CD4-positive, alpha-beta T cell treated with Interleukin-6 at 100 ng/mL for 8 hours (primary cell): ENCODE data around the gene GPC5.

ENCODE experiments used
- DNase-seq: peaks from one replicate; pipeline ENCODE4 v3.0.0-alpha.2; 2020; ENCODE audit warnings: mixed read lengths, low spot score

GPC5 gene

GRCh38 chr13:91978571-91978970 lies 580.1 kb downstream of the GPC5 start:
- DNase-seq: no peak

DNA sequence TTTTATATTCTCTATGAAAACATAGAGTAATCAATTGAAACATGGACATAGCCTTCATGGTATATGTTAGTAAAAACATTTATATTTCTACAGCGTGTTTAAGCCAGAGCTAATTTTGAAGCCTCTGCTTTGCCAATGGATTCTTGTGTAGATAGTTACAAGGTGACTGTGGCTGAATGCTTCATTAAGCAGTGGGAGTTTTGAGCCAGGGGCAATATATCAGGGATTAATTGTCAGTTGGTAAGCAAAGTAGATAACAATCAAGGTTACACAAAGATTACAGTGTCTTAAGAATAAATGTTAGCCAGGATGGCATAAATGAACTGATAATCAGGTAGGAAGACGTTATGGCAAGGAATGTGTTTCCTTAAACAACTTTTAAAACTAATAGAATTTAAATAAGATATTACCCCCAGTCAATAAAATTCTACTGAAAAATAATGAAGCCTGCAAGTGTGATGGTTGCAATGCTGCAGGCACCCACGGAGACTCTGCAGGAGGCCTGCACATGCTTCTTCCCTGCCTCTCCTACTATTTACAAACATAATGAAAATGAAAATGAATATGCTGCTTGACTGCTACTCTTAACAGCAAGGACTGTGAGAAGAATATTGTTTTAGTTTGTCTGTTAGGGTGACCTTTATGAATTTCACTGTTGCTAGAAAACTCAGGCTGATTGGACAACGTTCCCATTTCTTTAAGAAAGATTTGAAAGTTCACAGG lies 588.5 kb downstream of the GPC5 start:
- no peak for DNase-seq

DNA sequence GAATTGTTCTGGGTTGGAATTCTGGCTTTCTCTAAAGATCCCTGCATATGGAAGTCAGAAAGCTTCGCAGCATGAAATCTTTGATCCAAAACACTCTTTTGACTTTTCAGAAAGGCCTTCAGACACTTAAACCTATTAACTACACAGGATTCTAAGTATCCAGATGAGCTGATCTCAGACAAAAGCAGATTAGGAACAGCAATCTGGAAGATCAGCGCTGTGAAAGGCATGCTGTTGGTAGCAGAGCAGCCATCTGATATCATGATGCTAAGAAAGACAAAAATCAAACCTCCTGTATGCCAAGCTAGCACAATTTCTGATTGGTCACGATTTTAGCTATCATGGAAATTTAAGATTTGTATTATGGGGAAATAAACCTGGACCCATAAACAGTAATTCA lies 589.9 kb downstream of the GPC5 start:
- DNase-seq: no peak

DNA sequence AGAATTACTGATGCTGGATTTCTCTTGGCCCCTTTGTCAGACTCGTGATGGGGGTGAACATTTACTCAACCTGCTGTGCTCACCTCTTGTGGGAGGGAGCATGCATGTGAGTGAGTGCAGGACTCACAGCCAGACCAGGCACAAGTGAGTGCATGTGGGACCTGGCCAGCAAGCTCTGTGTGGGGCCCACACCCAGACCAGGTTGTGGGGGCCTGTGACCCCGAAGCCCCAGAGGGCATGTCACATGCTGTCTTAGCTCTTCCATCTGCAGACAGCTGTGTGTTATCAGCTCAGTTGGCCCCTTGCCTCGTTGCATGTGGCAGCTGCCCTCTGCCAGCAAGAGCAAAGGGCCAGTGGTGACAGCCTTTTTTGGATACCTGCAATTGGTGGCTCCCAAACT lies 614.4 kb downstream of the GPC5 start:
- DNase-seq: no peak

DNA sequence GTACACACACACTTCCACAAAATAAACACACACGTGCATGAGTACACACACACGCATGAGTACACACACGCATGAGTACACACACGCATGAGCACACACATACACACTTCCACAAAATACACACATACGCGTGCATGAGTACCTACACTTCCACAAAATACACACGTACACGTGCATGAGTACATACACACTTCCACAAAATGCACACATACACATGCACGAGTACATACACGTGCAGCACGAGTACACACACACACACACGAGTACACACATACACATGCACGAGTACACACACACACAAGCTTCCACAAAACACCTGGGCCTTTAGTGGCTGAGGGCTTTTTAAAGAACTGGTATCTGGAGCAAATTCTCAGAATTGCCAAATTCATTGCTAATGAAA lies 619.3 kb downstream of the GPC5 start:
- no peak for DNase-seq

- DNase-seq: no peak
Measured at GRCh38 chr13:92028695-92029094, 630.3 kb downstream of the GPC5 start.

DNA sequence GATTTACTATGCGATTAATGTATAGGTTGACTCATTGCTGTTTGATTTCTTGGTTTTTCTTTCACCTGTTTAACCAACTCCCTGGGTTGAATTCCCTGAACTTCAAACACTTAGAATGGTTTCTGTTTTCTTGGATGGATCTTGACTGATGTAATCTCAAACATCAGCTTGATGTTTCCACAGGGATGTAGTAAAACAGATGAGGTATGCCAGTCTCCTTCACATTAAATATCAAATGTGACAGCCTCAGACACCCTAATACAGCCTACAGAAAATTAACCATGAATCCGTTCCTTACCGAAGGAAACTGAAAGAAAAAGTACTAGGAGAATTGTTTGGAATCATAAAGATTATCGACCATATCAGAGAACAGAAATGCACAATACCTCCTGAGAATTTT lies 631.2 kb downstream of the GPC5 start:
- DNase-seq: no peak

GRCh38 chr13:92038905-92039304 lies 640.5 kb downstream of the GPC5 start:
- no peak for DNase-seq

GRCh38 chr13:92042522-92042921 lies 644.1 kb downstream of the GPC5 start:
- DNase-seq: no peak

DNA sequence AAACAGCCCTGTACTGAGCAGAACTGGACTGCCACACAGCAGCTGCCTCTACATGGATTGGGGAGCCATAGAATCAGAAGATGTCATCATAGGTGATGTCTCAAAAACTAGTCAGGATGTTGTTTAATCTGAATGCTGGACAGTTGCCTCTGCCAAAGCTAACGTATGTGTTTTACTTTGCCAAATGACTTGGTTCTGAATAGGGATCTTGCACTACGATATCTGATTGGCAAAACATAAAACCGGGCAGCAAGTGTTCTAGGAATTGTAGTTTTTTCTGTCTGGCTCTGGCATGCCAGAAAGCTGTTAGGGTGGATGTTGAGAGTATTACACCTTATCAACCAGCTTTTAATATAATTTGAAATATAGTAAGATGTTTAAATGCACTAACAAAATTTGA lies 645.9 kb downstream of the GPC5 start:
- DNase-seq: no peak

DNA sequence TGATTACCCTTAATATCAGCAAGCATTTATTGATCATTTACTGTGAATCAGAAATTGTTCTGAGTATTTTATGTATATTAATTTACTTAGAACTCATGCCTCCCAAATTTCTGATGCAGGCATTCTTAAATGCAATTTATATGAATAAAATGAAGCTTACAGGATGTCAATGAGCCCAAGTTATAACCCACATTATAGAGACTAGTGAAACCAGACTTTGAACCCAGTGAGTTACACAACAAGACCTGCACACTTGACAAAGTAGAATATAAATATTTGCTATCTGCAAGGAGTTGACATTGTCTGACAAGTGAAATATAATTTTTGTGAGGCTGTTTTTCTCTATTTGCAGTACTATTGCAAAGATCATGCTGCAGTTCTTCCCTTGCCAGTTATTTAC lies 656.0 kb downstream of the GPC5 start:
- no peak for DNase-seq

DNA sequence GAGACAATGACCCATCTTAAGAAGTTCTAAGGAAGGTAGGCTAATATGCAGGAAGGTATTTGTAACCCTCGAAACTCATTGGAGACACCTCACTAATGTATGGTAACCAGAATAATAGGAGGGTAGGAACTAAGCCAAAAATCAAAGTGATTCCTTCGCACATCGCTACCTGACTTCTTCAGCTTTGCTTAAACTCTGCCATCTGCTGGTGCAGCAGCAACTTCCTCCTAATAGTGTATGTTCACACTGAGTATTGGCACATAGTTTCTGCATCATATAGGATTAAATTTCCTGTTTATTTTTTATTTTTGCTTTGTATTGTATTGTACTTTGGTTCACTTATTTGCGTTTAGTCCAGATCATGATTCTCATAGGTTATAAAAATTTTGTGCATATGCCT lies 676.2 kb downstream of the GPC5 start:
- DNase-seq: no peak

DNA sequence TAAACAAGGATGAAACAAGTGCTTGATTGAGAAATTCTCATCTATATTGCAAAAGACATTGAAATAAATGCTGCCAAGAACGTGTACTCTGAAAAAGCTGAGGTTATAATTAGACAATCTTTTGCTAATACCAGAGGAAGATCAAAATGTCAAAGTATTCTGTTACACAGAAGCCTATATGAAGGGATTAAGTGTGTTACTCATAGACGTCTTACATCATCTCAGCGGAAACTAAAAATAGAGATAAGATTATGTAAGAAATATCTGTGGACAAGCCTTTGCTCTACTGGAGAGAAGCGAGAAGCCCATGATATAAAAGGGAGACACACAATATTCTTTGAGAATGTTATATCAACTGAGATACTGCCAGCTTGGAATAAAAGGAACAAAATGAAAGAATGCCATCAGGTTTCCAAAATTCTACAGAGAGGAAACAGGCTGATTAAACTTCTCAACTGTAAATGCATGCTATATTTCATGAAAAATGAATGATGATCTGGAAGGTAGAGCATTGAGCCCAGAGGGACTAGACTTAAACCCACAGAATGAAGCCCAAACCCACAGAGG lies 699.0 kb downstream of the GPC5 start:
- DNase-seq: no peak

- no peak for DNase-seq
Measured at GRCh38 chr13:92101801-92102200, 703.4 kb downstream of the GPC5 start.

DNA sequence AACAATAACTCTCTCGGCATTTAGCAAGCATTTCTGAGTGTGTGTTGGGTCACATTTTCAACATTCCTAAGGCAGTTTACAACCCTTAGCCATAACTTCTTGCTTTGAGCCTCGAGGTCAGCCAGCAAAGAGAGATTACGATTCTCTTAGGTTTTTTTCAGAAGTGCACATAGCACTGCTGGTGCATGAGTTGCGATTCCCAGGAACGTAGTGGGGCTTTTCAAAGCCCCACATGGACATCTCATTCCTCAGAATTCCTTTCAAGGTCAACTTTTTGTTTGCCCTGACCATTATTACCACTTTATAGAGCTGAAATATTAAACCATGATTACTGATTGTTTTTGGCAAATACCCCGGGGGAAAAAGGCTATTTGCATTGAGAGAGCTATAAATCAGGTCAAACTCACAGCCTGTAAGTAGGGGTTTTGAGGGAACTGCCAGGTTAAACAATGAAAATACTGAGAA lies 705.3 kb downstream of the GPC5 start:
- DNase-seq: no peak

GRCh38 chr13:92122186-92122853 lies 723.9 kb downstream of the GPC5 start:
- no peak for DNase-seq

GRCh38 chr13:92126399-92126798 lies 728.0 kb downstream of the GPC5 start:
- DNase-seq: no peak

GRCh38 chr13:92135509-92135908 lies 737.1 kb downstream of the GPC5 start:
- no peak for DNase-seq

DNA sequence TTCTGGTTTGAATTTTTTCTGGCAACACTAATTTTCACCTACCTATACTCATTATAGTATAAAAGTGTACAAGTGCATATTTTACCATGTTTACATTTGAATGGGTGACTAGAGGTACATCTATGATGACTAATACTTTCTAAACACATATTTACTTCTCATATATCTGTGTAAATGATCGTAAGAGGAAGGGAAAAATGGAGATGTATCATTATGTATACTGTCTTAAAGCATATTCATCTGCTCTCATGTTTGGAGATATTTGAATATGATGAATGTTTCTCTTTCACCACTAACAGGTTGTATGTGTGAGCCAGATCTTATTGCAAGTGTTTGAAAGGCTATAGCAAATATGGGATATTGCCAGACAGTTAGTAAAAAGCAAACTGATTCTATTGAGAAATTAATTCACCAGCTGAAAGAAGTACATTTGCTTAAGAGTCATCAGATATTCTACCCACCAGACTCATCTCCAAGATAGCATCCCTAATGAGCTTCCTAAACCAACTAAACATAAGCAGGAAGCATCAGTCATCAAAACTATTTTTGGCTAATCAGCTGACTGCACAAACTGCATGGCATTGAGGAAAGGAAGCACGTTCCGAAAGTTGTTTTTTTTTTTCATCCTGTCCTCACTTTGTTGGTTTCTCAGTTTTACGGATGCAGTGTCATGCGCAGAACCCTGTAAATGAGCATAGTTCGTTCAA lies 738.2 kb downstream of the GPC5 start:
- DNase-seq: no peak

- no peak for DNase-seq
Measured at GRCh38 chr13:92137520-92137919, 739.1 kb downstream of the GPC5 start.

DNA sequence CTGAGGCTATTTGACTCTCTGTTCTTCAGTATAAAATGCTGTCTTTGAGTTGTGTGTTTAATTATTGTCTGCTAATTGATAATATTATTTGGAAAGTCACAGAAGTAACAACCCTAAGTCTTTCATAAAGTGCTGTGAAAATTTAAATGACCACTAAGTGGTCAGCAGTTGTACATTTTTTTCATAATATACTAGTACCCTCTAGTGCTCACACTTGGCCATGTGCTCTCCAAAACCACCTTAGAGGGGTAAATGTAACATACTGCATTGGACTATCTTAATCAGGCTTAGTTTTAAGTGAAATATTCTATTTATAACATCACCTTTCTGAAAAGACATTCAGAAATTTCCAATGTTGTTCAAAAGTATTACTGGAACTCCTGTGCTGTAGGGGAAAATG lies 745.3 kb downstream of the GPC5 start:
- no peak for DNase-seq

DNA sequence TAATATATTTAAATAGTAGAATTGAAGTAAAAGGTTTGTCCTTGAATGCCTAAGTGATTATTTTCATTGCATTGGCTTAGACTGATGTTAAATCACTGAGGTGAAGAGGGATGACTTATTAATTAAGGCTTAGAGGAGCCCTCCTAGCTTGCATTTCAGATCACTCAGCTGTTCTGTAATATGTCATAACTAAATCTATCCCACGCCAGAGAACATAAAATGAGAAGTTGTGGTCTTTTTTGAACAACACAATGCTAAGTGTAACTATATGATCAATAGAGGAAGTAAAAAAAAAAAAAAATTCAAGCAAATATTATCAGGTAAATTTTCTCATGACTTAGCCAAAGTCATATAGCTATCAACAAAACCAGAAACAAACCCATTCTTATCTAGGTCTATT lies 752.2 kb downstream of the GPC5 start:
- no peak for DNase-seq

DNA sequence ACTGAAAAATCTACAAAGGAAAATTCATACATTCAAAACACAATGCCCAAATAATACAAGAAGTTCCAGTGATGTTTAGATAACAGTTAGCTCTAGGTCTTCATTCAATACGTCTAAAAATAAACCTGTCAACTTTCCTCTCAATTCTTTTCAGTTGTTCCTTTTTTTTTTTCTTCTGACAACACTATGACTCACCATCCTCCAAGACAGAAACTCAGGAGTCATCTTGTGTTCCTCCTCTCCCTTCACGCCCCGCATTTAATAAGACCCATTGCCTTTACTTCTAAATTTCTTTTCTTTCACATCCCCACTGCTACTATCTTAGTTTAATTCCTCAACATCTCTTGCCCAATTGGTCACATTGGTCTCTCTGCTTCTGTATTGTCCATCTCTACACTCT lies 759.9 kb downstream of the GPC5 start:
- no peak for DNase-seq
